ENCODE measurements around the gene ADD1.
"Not testable (repeated sequence)": the region's sequence is repeated elsewhere in the genome, so short reads cannot be mapped to it uniquely, and the experiment has no call there.

The ADD1 gene

GRCh38 chr4:2886622-2887021 lies 43.0 kb downstream of the ADD1 start:
- DNase-seq (ENCODE audit: low read depth), result no peak

GRCh38 chr4:2887343-2887742 lies 43.7 kb downstream of the ADD1 start:
- DNase-seq (ENCODE audit: low read depth), result no peak

- no peak for DNase-seq (ENCODE audit: low read depth)
Observed at GRCh38 chr4:2888886-2889285, 45.2 kb downstream of the ADD1 start.

- no peak for DNase-seq (ENCODE audit: low read depth)
Observed at GRCh38 chr4:2891294-2891693, 47.6 kb downstream of the ADD1 start.

- DNase-seq (ENCODE audit: low read depth), result no peak
Observed at GRCh38 chr4:2893772-2894171, 50.1 kb downstream of the ADD1 start.

GRCh38 chr4:2898001-2898400 lies 54.4 kb downstream of the ADD1 start:
- no peak for DNase-seq (ENCODE audit: low read depth)

GRCh38 chr4:2900741-2901140 lies 57.1 kb downstream of the ADD1 start:
- no peak for DNase-seq (ENCODE audit: low read depth)

GRCh38 chr4:2901186-2901585 lies 57.5 kb downstream of the ADD1 start:
- no peak for DNase-seq (ENCODE audit: low read depth)

- no peak for DNase-seq (ENCODE audit: low read depth)
Observed at GRCh38 chr4:2902126-2902525, 58.5 kb downstream of the ADD1 start.

GRCh38 chr4:2905544-2905943 lies 61.9 kb downstream of the ADD1 start:
- DNase-seq (ENCODE audit: low read depth), result no peak

GRCh38 chr4:2906218-2906617 lies 62.6 kb downstream of the ADD1 start:
- no peak for DNase-seq (ENCODE audit: low read depth)

- DNase-seq (ENCODE audit: low read depth), result no peak
Observed at GRCh38 chr4:2907226-2907625, 63.6 kb downstream of the ADD1 start.

GRCh38 chr4:2907706-2908293 lies 64.2 kb downstream of the ADD1 start:
- no peak for DNase-seq (ENCODE audit: low read depth)

- DNase-seq (ENCODE audit: low read depth), result no peak
Observed at GRCh38 chr4:2908686-2909085, 65.0 kb downstream of the ADD1 start.

GRCh38 chr4:2909583-2909982 lies 65.9 kb downstream of the ADD1 start:
- no peak for DNase-seq (ENCODE audit: low read depth)

GRCh38 chr4:2910409-2910808 lies 66.8 kb downstream of the ADD1 start:
- DNase-seq (ENCODE audit: low read depth), result no peak

GRCh38 chr4:2911868-2912267 lies 68.2 kb downstream of the ADD1 start:
- no peak for DNase-seq (ENCODE audit: low read depth)

- no peak for DNase-seq (ENCODE audit: low read depth)
Observed at GRCh38 chr4:2913168-2913567, 69.5 kb downstream of the ADD1 start.

GRCh38 chr4:2914256-2915126 lies 70.8 kb downstream of the ADD1 start:
- no peak for DNase-seq (ENCODE audit: low read depth)

- no peak for DNase-seq (ENCODE audit: low read depth)
Observed at GRCh38 chr4:2915789-2916188, 72.1 kb downstream of the ADD1 start.

GRCh38 chr4:2916696-2917095 lies 73.1 kb downstream of the ADD1 start:
- not testable (repeated sequence) for DNase-seq (ENCODE audit: low read depth)

GRCh38 chr4:2918300-2918699 lies 74.7 kb downstream of the ADD1 start:
- DNase-seq (ENCODE audit: low read depth), result not testable (repeated sequence)

GRCh38 chr4:2918714-2919113 lies 75.1 kb downstream of the ADD1 start:
- DNase-seq (ENCODE audit: low read depth), result not testable (repeated sequence)

All from activated T-cell treated with anti-CD3 and anti-CD28 coated beads for 48 hours (primary cell).